BLaER1 treated with 17β-estradiol and CSF1 and Interleukin-3, amounts not matched to agents 10 nM and 100 nM (cell line): Measurements from ENCODE around the gene OR8B4.
A peak's percentile ranks its signal among the peaks of the same experiment; 100 is the strongest.
"Not testable (repeated sequence)": the region's sequence is repeated elsewhere in the genome, so short reads cannot be mapped to it uniquely, and the experiment has no call there.

Experiments
- H3K27ac ChIP-seq, 11 experiments: shearing (Covaris generic); formaldehyde crosslinking; 2 replicates each; pipeline ENCODE4 v1.8.1; 2022
- H3K27me3 ChIP-seq, 11 experiments: shearing (Covaris generic); formaldehyde crosslinking; 2 replicates each; pipeline ENCODE4 v1.8.1; 2022
- H3K36me3 ChIP-seq, 11 experiments: shearing (Covaris generic); formaldehyde crosslinking; 2 replicates each; pipeline ENCODE4 v1.8.1; 2022
- H3K4me1 ChIP-seq, 10 experiments: shearing (Covaris generic); formaldehyde crosslinking; 2 replicates each; pipeline ENCODE4 v1.8.1; 2022
- H3K4me2 ChIP-seq, 11 experiments: shearing (Covaris generic); formaldehyde crosslinking; 2 replicates each; pipeline ENCODE4 v1.8.1; 2022
- H3K4me3 ChIP-seq, 10 experiments: shearing (Covaris generic); formaldehyde crosslinking; 2 replicates each; pipeline ENCODE4 v1.8.1; 2022
- H3K9ac ChIP-seq, 11 experiments: shearing (Covaris generic); formaldehyde crosslinking; 2 replicates each; pipeline ENCODE4 v1.8.1; 2022
- H3K9me3 ChIP-seq, 11 experiments: shearing (Covaris generic); formaldehyde crosslinking; replicated peaks in 1 of 11; 2 replicates each; pipeline ENCODE4 v1.8.1; 2022
- H4K20me1 ChIP-seq, 11 experiments: shearing (Covaris generic); formaldehyde crosslinking; 2 replicates each; pipeline ENCODE4 v1.8.1; 2022
- Cebpa-rat ChIP-seq, 11 experiments: shearing (Covaris generic); IDR thresholded peaks; 2 replicates each; pipeline ENCODE4 v1.8.1; 2022

The OR8B4 gene

GRCh38 chr11:124424384-124424921, at the start of gene OR8B4:
Gene OR8B4 (minus strand): TSS chr11:124424871. CDS start chr11:124424871, 0 bp downstream.
- H3K4me3 ChIP-seq, result no peak within 1 kb of the TSS

GRCh38 chr11:124474079-124474478, 49.4 kb upstream of the OR8B4 start:
- Histone ChIP-seq H3K4me3 (no peak overlapping the region), H3K36me3 (no peaks in the 10 kb centered on the region), H3K4me1 (peaks cover 14 to 32% (median 20%) of the 10 kb centered on the region in 10 experiments), H3K4me2 (0 out of 22 replicates have a peak overlapping the region, but pooled peaks of 1 of the 11 experiments have one; percentile 14), H3K27me3 (no peaks in the 10 kb centered on the region), H4K20me1 (no peaks in the 10 kb centered on the region), H3K9ac (no peak overlapping the region), H3K9me3 (peaks cover 0 to 9% (median 0%) of the 10 kb centered on the region in 11 experiments; a peak in 2 of 22 replicates), H3K27ac (no peak overlapping the region)
- TF ChIP-seq Cebpa-rat (IDR thresholded peaks at IDR 0.05), result no peak

More at GRCh38 chr11:124424384-124424921, at the start of gene OR8B4:
- Histone ChIP-seq H3K27me3 (no peaks in the 10 kb centered on the region), H3K27ac (no peak within 1 kb of the TSS), H3K36me3 (no peaks in the 10 kb centered on the region), H3K9ac (no peak within 1 kb of the TSS), H3K4me1 (no peaks in the 10 kb centered on the region), H3K4me2 (no peak within 1 kb of the TSS), H4K20me1 (no peaks in the 10 kb centered on the region), H3K9me3 (peaks cover under 1 to 7% (median 6%) of the 10 kb centered on the region in 11 experiments; a peak in 17 of 22 replicates)
- TF ChIP-seq Cebpa-rat (IDR thresholded peaks at IDR 0.05), result no peak

GRCh38 chr11:124473476-124473875, 48.8 kb upstream of the OR8B4 start:
- H3K9me3 ChIP-seq, result peaks cover 0 to 9% (median 0%) of the 10 kb centered on the region in 11 experiments; a peak in 2 of 22 replicates
- H3K4me1 ChIP-seq, result peaks cover 14 to 29% (median 20%) of the 10 kb centered on the region in 10 experiments
- no peak overlapping the region for H3K4me2 ChIP-seq
- H4K20me1 ChIP-seq, result no peaks in the 10 kb centered on the region
- TF ChIP-seq Cebpa-rat (IDR thresholded peaks at IDR 0.05), result no peak
- H3K36me3 ChIP-seq, result no peaks in the 10 kb centered on the region
- H3K4me3 ChIP-seq, result no peak overlapping the region
- H3K27me3 ChIP-seq, result no peaks in the 10 kb centered on the region
- H3K27ac ChIP-seq, result no peak overlapping the region
- H3K9ac ChIP-seq, result no peak overlapping the region

- peaks cover 14 to 24% (median 19%) of the 10 kb centered on the region in 10 experiments for H3K4me1 ChIP-seq
- H3K27me3 ChIP-seq, result no peaks in the 10 kb centered on the region
- H3K4me2 ChIP-seq, result peak overlapping the region in 9 of 11 experiments; percentile 3 to 63 (median 47); a peak in 17 of 22 replicates
- peaks cover 0 to 9% (median 0%) of the 10 kb centered on the region in 11 experiments; a peak in 2 of 22 replicates for H3K9me3 ChIP-seq
- no peak overlapping the region for H3K9ac ChIP-seq
- no peaks in the 10 kb centered on the region for H3K36me3 ChIP-seq
- no peak overlapping the region for H3K27ac ChIP-seq
- no peak for TF ChIP-seq Cebpa-rat (IDR thresholded peaks at IDR 0.05)
- no peak overlapping the region for H3K4me3 ChIP-seq
- no peaks in the 10 kb centered on the region for H4K20me1 ChIP-seq
Observed at GRCh38 chr11:124470561-124471227, 46.0 kb upstream of the OR8B4 start.

- H3K27me3 ChIP-seq, result no peaks in the 10 kb centered on the region
- no peaks in the 10 kb centered on the region for H3K36me3 ChIP-seq
- no peak overlapping the region for H3K4me3 ChIP-seq
- H3K27ac ChIP-seq, result no peak overlapping the region
- H3K4me2 ChIP-seq, result no peak overlapping the region
- no peaks in the 10 kb centered on the region for H3K9me3 ChIP-seq
- peaks cover 10 to 25% (median 21%) of the 10 kb centered on the region in 10 experiments for H3K4me1 ChIP-seq
- peak in 3 of 11 experiments; percentile 7 to 56 (median 30); a peak in 2 of 22 replicates for TF ChIP-seq Cebpa-rat (IDR thresholded peaks at IDR 0.05)
- H4K20me1 ChIP-seq, result no peaks in the 10 kb centered on the region
- no peak overlapping the region for H3K9ac ChIP-seq
Observed at GRCh38 chr11:124467381-124467927, 42.8 kb upstream of the OR8B4 start.

- no peaks in the 10 kb centered on the region for H3K9me3 ChIP-seq
- no peak overlapping the region for H3K4me2 ChIP-seq
- no peaks in the 10 kb centered on the region for H3K36me3 ChIP-seq
- H3K9ac ChIP-seq, result no peak overlapping the region
- H3K4me3 ChIP-seq, result no peak overlapping the region
- no peak overlapping the region for H3K27ac ChIP-seq
- H3K4me1 ChIP-seq, result peaks cover 22 to 38% (median 34%) of the 10 kb centered on the region in 10 experiments
- no peak for TF ChIP-seq Cebpa-rat (IDR thresholded peaks at IDR 0.05)
- no peaks in the 10 kb centered on the region for H4K20me1 ChIP-seq
- no peaks in the 10 kb centered on the region for H3K27me3 ChIP-seq
Observed at GRCh38 chr11:124465368-124465767, 40.7 kb upstream of the OR8B4 start.

- no peak overlapping the region for H3K4me3 ChIP-seq
- peaks cover 30 to 46% (median 41%) of the 10 kb centered on the region in 10 experiments for H3K4me1 ChIP-seq
- no peak overlapping the region for H3K27ac ChIP-seq
- H3K27me3 ChIP-seq, result no peaks in the 10 kb centered on the region
- H3K9ac ChIP-seq, result no peak overlapping the region
- no peaks in the 10 kb centered on the region for H4K20me1 ChIP-seq
- no peak for TF ChIP-seq Cebpa-rat (IDR thresholded peaks at IDR 0.05)
- H3K4me2 ChIP-seq, result no peak overlapping the region
- no peaks in the 10 kb centered on the region for H3K36me3 ChIP-seq
- H3K9me3 ChIP-seq, result peaks cover 0 to 12% (median 7%) of the 10 kb centered on the region in 11 experiments; a peak in 15 of 22 replicates
Observed at GRCh38 chr11:124463990-124464389, 39.3 kb upstream of the OR8B4 start.

- H3K9me3 ChIP-seq, result peaks cover 0 to 16% (median 10%) of the 10 kb centered on the region in 11 experiments; a peak in 15 of 22 replicates
- no peaks in the 10 kb centered on the region for H3K27me3 ChIP-seq
- H3K4me3 ChIP-seq, result no peak overlapping the region
- peaks cover 30 to 46% (median 41%) of the 10 kb centered on the region in 10 experiments for H3K4me1 ChIP-seq
- TF ChIP-seq Cebpa-rat (IDR thresholded peaks at IDR 0.05), result no peak
- H3K4me2 ChIP-seq, result peak overlapping the region; percentile 48 to 71 (median 61); a peak in 20 of 22 replicates
- peak overlapping the region in 4 of 11 experiments; percentile 2 to 19 (median 6); a peak in 1 of 22 replicates for H3K27ac ChIP-seq
- H3K9ac ChIP-seq, result no peak overlapping the region
- H3K36me3 ChIP-seq, result no peaks in the 10 kb centered on the region
- H4K20me1 ChIP-seq, result no peaks in the 10 kb centered on the region
Observed at GRCh38 chr11:124463324-124463723, 38.7 kb upstream of the OR8B4 start.

- no peak for TF ChIP-seq Cebpa-rat (IDR thresholded peaks at IDR 0.05)
- no peaks in the 10 kb centered on the region for H4K20me1 ChIP-seq
- no peaks in the 10 kb centered on the region for H3K27me3 ChIP-seq
- peaks cover 30 to 46% (median 41%) of the 10 kb centered on the region in 10 experiments for H3K4me1 ChIP-seq
- no peaks in the 10 kb centered on the region for H3K36me3 ChIP-seq
- no peak overlapping the region for H3K9ac ChIP-seq
- no peak overlapping the region for H3K4me3 ChIP-seq
- no peak overlapping the region for H3K27ac ChIP-seq
- H3K9me3 ChIP-seq, result peaks cover 0 to 16% (median 10%) of the 10 kb centered on the region in 11 experiments; a peak in 15 of 22 replicates
- H3K4me2 ChIP-seq, result peak overlapping the region; percentile 11 to 65 (median 47); a peak in 20 of 22 replicates
Observed at GRCh38 chr11:124460459-124460858, 35.8 kb upstream of the OR8B4 start.

GRCh38 chr11:124459379-124459778, 34.7 kb upstream of the OR8B4 start:
- peaks cover 33 to 56% (median 49%) of the 10 kb centered on the region in 10 experiments for H3K4me1 ChIP-seq

More at GRCh38 chr11:124459379-124459778, 34.7 kb upstream of the OR8B4 start:
- not testable (repeated sequence) for H3K4me3 ChIP-seq, H3K27me3 ChIP-seq, H3K9ac ChIP-seq, H3K27ac ChIP-seq, H3K36me3 ChIP-seq, H4K20me1 ChIP-seq
- peak overlapping the region in 4 of 11 experiments; percentile 31 to 65 (median 50); a peak in 1 of 22 replicates for H3K4me2 ChIP-seq
- H3K9me3 ChIP-seq, result peaks cover 0 to 16% (median 10%) of the 10 kb centered on the region in 11 experiments; a peak in 15 of 22 replicates
